BLaER1 treated with 17β-estradiol and CSF1 and Interleukin-3, amounts not matched to agents 10 nM and 100 nM (cell line): ENCODE results near the gene PODXL.
"Not testable (repeated sequence)": the region's sequence is repeated elsewhere in the genome, so short reads cannot be mapped to it uniquely, and the experiment has no call there.

ENCODE experiments used
- H3K27ac ChIP-seq, 11 experiments: shearing (Covaris generic); formaldehyde crosslinking; 2 replicates each; pipeline ENCODE4 v1.8.1; 2022
- H3K27me3 ChIP-seq, 11 experiments: shearing (Covaris generic); formaldehyde crosslinking; 2 replicates each; pipeline ENCODE4 v1.8.1; 2022
- H3K36me3 ChIP-seq, 11 experiments: shearing (Covaris generic); formaldehyde crosslinking; 2 replicates each; pipeline ENCODE4 v1.8.1; 2022
- H3K4me1 ChIP-seq, 10 experiments: shearing (Covaris generic); formaldehyde crosslinking; 2 replicates each; pipeline ENCODE4 v1.8.1; 2022
- H3K4me2 ChIP-seq, 11 experiments: shearing (Covaris generic); formaldehyde crosslinking; 2 replicates each; pipeline ENCODE4 v1.8.1; 2022
- H3K4me3 ChIP-seq, 10 experiments: shearing (Covaris generic); formaldehyde crosslinking; 2 replicates each; pipeline ENCODE4 v1.8.1; 2022
- H3K9ac ChIP-seq, 11 experiments: shearing (Covaris generic); formaldehyde crosslinking; 2 replicates each; pipeline ENCODE4 v1.8.1; 2022
- H3K9me3 ChIP-seq, 11 experiments: shearing (Covaris generic); formaldehyde crosslinking; replicated peaks in 1 of 11; 2 replicates each; pipeline ENCODE4 v1.8.1; 2022
- H4K20me1 ChIP-seq, 11 experiments: shearing (Covaris generic); formaldehyde crosslinking; 2 replicates each; pipeline ENCODE4 v1.8.1; 2022
- Cebpa-rat ChIP-seq, 11 experiments: shearing (Covaris generic); IDR thresholded peaks; 2 replicates each; pipeline ENCODE4 v1.8.1; 2022

PODXL gene

GRCh38 chr7:131524703-131525102, 31.7 kb downstream of the PODXL start:
- H3K27ac ChIP-seq: no peak overlapping the region
- no peak for TF ChIP-seq Cebpa-rat (IDR thresholded peaks at IDR 0.05)
- no peak overlapping the region for H3K4me3 ChIP-seq
- H3K9ac ChIP-seq: no peak overlapping the region
- H3K9me3 ChIP-seq: no peaks in the 10 kb centered on the region
- no peaks in the 10 kb centered on the region for H3K27me3 ChIP-seq
- H3K4me1 ChIP-seq: peaks cover 9 to 31% (median 22%) of the 10 kb centered on the region in 10 experiments; a peak in 18 of 20 replicates
- H3K36me3 ChIP-seq: no peaks in the 10 kb centered on the region
- no peaks in the 10 kb centered on the region for H4K20me1 ChIP-seq
- no peak overlapping the region for H3K4me2 ChIP-seq

GRCh38 chr7:131524115-131524514, 32.3 kb downstream of the PODXL start:
- Histone ChIP-seq H4K20me1 (no peaks in the 10 kb centered on the region), H3K9ac (no peak overlapping the region), H3K4me3 (no peak overlapping the region), H3K9me3 (no peaks in the 10 kb centered on the region), H3K4me2 (no peak overlapping the region), H3K27ac (no peak overlapping the region), H3K36me3 (no peaks in the 10 kb centered on the region), H3K4me1 (peaks cover 9 to 25% (median 17%) of the 10 kb centered on the region in 10 experiments; a peak in 18 of 20 replicates), H3K27me3 (no peaks in the 10 kb centered on the region)
- TF ChIP-seq Cebpa-rat (IDR thresholded peaks at IDR 0.05): no peak

DNA sequence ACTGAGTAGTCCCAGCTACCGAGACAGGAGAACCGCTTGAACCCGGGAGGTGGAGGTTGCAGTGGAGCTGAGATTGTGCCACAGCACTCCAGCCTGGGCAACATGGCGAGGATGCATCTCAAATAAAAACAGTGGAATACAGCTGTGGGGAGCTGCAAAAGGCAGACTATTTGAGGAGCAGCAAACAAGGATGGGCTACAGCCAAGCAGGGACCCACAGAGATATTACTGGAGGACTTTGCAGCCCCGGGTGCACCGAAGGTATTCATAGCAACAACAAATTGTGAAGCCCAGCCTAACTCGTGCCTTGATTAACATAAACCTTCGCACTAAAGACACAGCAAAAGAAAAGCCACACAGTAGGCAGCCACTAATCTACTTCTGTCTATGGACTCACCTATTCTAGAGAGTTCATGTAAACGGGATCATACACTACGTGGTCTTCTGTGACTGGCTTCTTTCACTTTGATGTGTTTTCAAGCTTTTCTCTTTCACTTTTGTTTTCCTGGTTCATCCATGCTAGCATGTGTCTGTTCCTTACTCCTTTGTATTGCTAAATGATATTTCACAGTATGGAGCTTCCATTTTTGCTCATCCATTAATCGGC, 34.0 kb downstream of the PODXL start:
- no peaks in the 10 kb centered on the region for H3K9me3 ChIP-seq
- peak overlapping the region; percentile 0 to 66 (median 33); a peak in 17 of 22 replicates for H3K4me2 ChIP-seq
- no peaks in the 10 kb centered on the region for H4K20me1 ChIP-seq
- H3K27me3 ChIP-seq: no peaks in the 10 kb centered on the region
- peak overlapping the region in 4 of 11 experiments; percentile 24 to 39 (median 34); a peak in 5 of 22 replicates for H3K27ac ChIP-seq
- H3K4me3 ChIP-seq: no peak overlapping the region
- TF ChIP-seq Cebpa-rat (IDR thresholded peaks at IDR 0.05): no peak
- H3K36me3 ChIP-seq: no peaks in the 10 kb centered on the region
- H3K4me1 ChIP-seq: peaks cover 4 to 16% (median 10%) of the 10 kb centered on the region in 10 experiments; a peak in 16 of 20 replicates
- no peak overlapping the region for H3K9ac ChIP-seq

DNA sequence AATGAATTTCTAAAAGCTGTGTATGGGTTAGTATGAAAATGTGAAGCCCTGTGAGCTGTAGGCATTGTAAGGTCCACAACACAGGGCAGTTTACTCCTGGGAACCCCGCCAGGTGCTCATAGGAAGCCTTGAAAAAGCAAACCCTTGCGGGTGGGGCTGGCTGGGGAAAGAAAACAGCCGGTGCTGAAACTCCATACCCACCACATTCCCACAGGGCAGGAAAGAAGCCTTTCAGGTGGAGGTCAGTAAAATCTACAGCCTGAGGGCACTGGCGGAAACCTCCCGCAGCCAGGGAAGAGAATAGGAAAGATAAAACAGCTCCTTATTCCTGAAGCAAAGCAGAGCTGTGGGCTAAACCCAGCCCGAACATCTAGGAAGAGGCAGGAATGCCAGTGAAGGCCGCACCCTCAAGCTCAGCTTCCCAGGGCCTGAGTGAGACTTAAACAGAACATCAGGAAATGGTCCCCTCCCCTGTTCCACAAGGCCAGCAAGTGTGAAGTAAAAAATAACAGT, 34.7 kb downstream of the PODXL start:
- Histone ChIP-seq H3K36me3 (no peaks in the 10 kb centered on the region), H3K4me3 (no peak overlapping the region), H3K27me3 (no peaks in the 10 kb centered on the region), H3K27ac (peak overlapping the region in 1 of 11 experiments; percentile 21; a peak in 2 of 22 replicates), H3K4me2 (peak overlapping the region in 2 of 11 experiments; percentile 29 to 46; a peak in 1 of 22 replicates), H4K20me1 (no peaks in the 10 kb centered on the region), H3K9ac (no peak overlapping the region), H3K4me1 (peaks cover 0 to 14% (median 7%) of the 10 kb centered on the region in 10 experiments; a peak in 8 of 20 replicates), H3K9me3 (no peaks in the 10 kb centered on the region)
- no peak for TF ChIP-seq Cebpa-rat (IDR thresholded peaks at IDR 0.05)

GRCh38 chr7:131518626-131519025, 37.8 kb downstream of the PODXL start:
- H3K4me1 ChIP-seq: peaks cover 0 to 20% (median 13%) of the 10 kb centered on the region in 10 experiments; a peak in 15 of 20 replicates
- no peaks in the 10 kb centered on the region for H3K9me3 ChIP-seq
- no peak overlapping the region for H3K4me3 ChIP-seq
- no peak overlapping the region for H3K9ac ChIP-seq
- H3K27me3 ChIP-seq: no peaks in the 10 kb centered on the region
- no peak for TF ChIP-seq Cebpa-rat (IDR thresholded peaks at IDR 0.05)
- H3K36me3 ChIP-seq: no peaks in the 10 kb centered on the region
- H3K4me2 ChIP-seq: no peak overlapping the region
- H3K27ac ChIP-seq: no peak overlapping the region
- H4K20me1 ChIP-seq: no peaks in the 10 kb centered on the region

- TF ChIP-seq Cebpa-rat (IDR thresholded peaks at IDR 0.05): peak in 1 of 11 experiments; percentile 33; a peak in 2 of 22 replicates
- no peak overlapping the region for H3K4me3 ChIP-seq
- H3K27me3 ChIP-seq: no peaks in the 10 kb centered on the region
- no peak overlapping the region for H3K27ac ChIP-seq
- no peaks in the 10 kb centered on the region; a peak in 1 of 22 replicates for H4K20me1 ChIP-seq
- no peak overlapping the region for H3K9ac ChIP-seq
- H3K9me3 ChIP-seq: no peaks in the 10 kb centered on the region
- peaks cover 2 to 25% (median 22%) of the 10 kb centered on the region in 10 experiments; a peak in 19 of 20 replicates for H3K4me1 ChIP-seq
- no peak overlapping the region for H3K4me2 ChIP-seq
- no peaks in the 10 kb centered on the region for H3K36me3 ChIP-seq
Observed at GRCh38 chr7:131517218-131517923, 39.1 kb downstream of the PODXL start.

- H3K27ac ChIP-seq, H3K27me3 ChIP-seq, H3K36me3 ChIP-seq: not testable (repeated sequence)
Observed at GRCh38 chr7:131515471-131515870, 41.0 kb downstream of the PODXL start.

DNA sequence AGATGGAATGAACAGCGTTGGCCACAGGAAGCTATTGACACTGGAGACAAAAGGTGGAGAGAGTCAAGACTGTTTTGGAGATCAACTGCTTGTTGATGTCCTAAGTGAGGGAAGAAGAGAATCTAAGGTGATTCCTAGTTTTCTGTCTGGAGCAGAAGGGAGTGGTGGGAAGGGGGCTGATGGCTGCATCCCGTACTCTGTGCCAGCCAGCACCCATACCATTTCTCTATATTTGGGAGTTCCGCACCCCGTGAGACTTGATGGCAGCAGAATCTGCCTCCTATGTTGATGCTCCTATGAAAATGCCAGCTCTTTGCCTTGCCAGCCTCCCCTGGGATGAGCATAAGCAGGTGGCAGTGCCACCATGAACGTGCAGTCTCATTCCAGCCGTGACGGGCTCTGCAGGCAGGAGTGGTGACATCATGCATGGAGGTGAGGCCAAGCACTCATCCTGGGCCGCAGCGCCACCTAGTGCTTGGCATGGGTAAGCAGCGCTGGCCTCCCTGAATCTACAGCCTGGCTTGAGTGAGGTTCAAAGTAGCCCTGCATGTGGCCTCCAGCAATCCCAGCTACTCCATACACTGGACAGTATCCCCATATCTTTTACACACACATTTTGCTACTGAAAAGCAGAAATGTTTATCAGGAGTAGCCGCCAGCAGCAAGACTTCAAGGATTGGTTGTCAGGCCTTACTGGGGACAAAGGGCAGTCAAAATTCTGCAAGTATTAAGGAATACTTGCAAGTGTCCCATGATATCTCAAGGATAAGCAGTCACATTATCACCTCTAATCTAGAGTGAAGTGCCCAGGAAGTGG, 43.0 kb downstream of the PODXL start:
- H3K4me2 ChIP-seq: peak overlapping the region in 9 of 11 experiments; percentile 1 to 54 (median 30); a peak in 10 of 22 replicates
- H3K9ac ChIP-seq: no peak overlapping the region

More at GRCh38 chr7:131515471-131515870, 41.0 kb downstream of the PODXL start:
- H3K4me1 ChIP-seq: peaks cover 7 to 30% (median 26%) of the 10 kb centered on the region in 10 experiments; a peak in 19 of 20 replicates
- H3K4me3 ChIP-seq, H3K4me2 ChIP-seq, H4K20me1 ChIP-seq, H3K9ac ChIP-seq, H3K9me3 ChIP-seq: not testable (repeated sequence)

More for the DNA sequence above, 43.0 kb downstream of the PODXL start:
- Histone ChIP-seq H4K20me1 (peaks cover 0 to 6% (median 0%) of the 10 kb centered on the region in 11 experiments; a peak in 3 of 22 replicates), H3K4me1 (peaks cover 7 to 37% (median 34%) of the 10 kb centered on the region in 10 experiments; a peak in 19 of 20 replicates), H3K4me3 (no peak overlapping the region), H3K36me3 (peaks cover 0 to 16% (median 0%) of the 10 kb centered on the region in 11 experiments; a peak in 3 of 22 replicates), H3K27ac (no peak overlapping the region), H3K27me3 (no peaks in the 10 kb centered on the region), H3K9me3 (no peaks in the 10 kb centered on the region)
- no peak for TF ChIP-seq Cebpa-rat (IDR thresholded peaks at IDR 0.05)
